GM23248 (cell line): ENCODE data around the gene TRPM4. TPM values are rescaled to one million over a fixed set of nuclear protein-coding genes. Genes with fewer than 3 reads are reported as not detected.
A peak's percentile ranks its signal among the peaks of the same experiment; 100 is the strongest.

Experiments
- DNase-seq: peaks from one replicate; pipeline ENCODE4 v3.0.0-alpha.2; 2015
- H2AFZ ChIP-seq: fragments of 200-600 bp; sonication (generic); 2 replicates; pipeline ENCODE4 v1.6.1; 2016; ENCODE audit warnings: antibody characterized with exemption
- H3F3A ChIP-seq: fragments of 200-600 bp; sonication (generic); 2 replicates; pipeline ENCODE4 v1.6.1; 2016; ENCODE audit warnings: mild to moderate bottlenecking, antibody characterized with exemption, mixed run types; ENCODE audit not compliant: insufficient read depth
- H3K27ac ChIP-seq: fragments of 200-600 bp; sonication (generic); 2 replicates; pipeline ENCODE4 v1.5.1; 2016; ENCODE audit warnings: mild to moderate bottlenecking
- H3K27me3 ChIP-seq: fragments of 200-600 bp; sonication (generic); replicated peaks from 2 replicates; pipeline ENCODE4 v1.6.1; 2016; ENCODE audit warnings: mild to moderate bottlenecking; ENCODE audit not compliant: insufficient read depth
- H3K36me3 ChIP-seq: fragments of 200-600 bp; sonication (generic); 2 replicates; pipeline ENCODE4 v1.6.1; 2016; ENCODE audit warnings: low read depth, mild to moderate bottlenecking
- H3K4me1 ChIP-seq: fragments of 200-600 bp; sonication (generic); 2 replicates; pipeline ENCODE4 v1.6.1; 2016; ENCODE audit warnings: mild to moderate bottlenecking; ENCODE audit not compliant: insufficient read depth
- H3K4me2 ChIP-seq: fragments of 200-600 bp; sonication (generic); one replicate; pipeline ENCODE4 v1.6.1; 2016; ENCODE audit warnings: mild to moderate bottlenecking; ENCODE audit not compliant: unreplicated experiment
- H3K4me3 ChIP-seq: fragments of 200-600 bp; sonication (generic); 2 replicates; pipeline ENCODE4 v1.5.1; 2016; ENCODE audit warnings: mild to moderate bottlenecking
- H3K79me2 ChIP-seq: fragments of 200-600 bp; sonication (generic); 2 replicates; pipeline ENCODE4 v1.6.1; 2016; ENCODE audit warnings: mild to moderate bottlenecking; ENCODE audit not compliant: insufficient read depth
- H3K9ac ChIP-seq: fragments of 200-600 bp; sonication (generic); 2 replicates; pipeline ENCODE4 v1.6.1; 2016; ENCODE audit warnings: mild to moderate bottlenecking
- H3K9me2 ChIP-seq: fragments of 200-600 bp; sonication (generic); 2 replicates; pipeline ENCODE4 v1.6.1; 2016; ENCODE audit warnings: mixed run types, mild to moderate bottlenecking, moderate library complexity; ENCODE audit not compliant: insufficient read depth
- H3K9me3 ChIP-seq: fragments of 200-600 bp; sonication (generic); one replicate; pipeline ENCODE4 v1.6.1; 2017; ENCODE audit warnings: low read depth
- H4K20me1 ChIP-seq: fragments of 200-600 bp; sonication (generic); 2 replicates; pipeline ENCODE4 v1.6.0; 2016; ENCODE audit not compliant: insufficient read depth
- EZH2 ChIP-seq: fragments of 200-600 bp; sonication (generic); IDR thresholded peaks from 2 replicates; pipeline ENCODE4 v1.6.1; 2018; ENCODE audit warnings: antibody characterized with exemption, mild to moderate bottlenecking; ENCODE audit not compliant: insufficient read depth, poor library complexity, severe bottlenecking
- EZH2phosphoT487 ChIP-seq: fragments of 200-600 bp; sonication (generic); IDR thresholded peaks from 2 replicates; pipeline ENCODE4 v1.6.1; 2018; ENCODE audit warnings: antibody characterized with exemption, moderate library complexity, mild to moderate bottlenecking, low read depth; ENCODE audit not compliant: insufficient read depth
- WGBS, 2 experiments: methylation state at CpG; one replicate each; pipeline ENCODE4 v1.1.6; 2015 to 2017; ENCODE audit warnings: low lambda C conversion rate in 2 of 2, low coverage in 1 of 2; ENCODE audit errors: missing lambda C conversion rate in 2 of 2; 5-methylcytosine and 5-hydroxymethylcytosine counted together
- in situ Hi-C: fragments of 300-500 bp; cut with MboI; formaldehyde crosslinking; loops from 2 replicates; pipeline ENCODE4 v1.15.0; 2020
- polyA plus RNA-seq: library from polyadenylated mRNA; unstranded; fragments of >200 nt; fragmentation: Nextera tagmentation; extraction: Ambion mirVana; gene quantifications from 2 replicates; pipeline ENCODE4 v1.2.1, GENCODE V29; 2016
- total RNA-seq: library from RNA; depleted of rRNA; stranded (reverse); fragments of >200 nt; shearing (Covaris generic); gene quantifications from 2 replicates; pipeline ENCODE4 v1.2.3, GENCODE V29; 2014

TRPM4 gene
- total and polyA plus RNA-seq, 2 experiments from 2014 or later, result 18.4 to 20.1 TPM

DNA sequence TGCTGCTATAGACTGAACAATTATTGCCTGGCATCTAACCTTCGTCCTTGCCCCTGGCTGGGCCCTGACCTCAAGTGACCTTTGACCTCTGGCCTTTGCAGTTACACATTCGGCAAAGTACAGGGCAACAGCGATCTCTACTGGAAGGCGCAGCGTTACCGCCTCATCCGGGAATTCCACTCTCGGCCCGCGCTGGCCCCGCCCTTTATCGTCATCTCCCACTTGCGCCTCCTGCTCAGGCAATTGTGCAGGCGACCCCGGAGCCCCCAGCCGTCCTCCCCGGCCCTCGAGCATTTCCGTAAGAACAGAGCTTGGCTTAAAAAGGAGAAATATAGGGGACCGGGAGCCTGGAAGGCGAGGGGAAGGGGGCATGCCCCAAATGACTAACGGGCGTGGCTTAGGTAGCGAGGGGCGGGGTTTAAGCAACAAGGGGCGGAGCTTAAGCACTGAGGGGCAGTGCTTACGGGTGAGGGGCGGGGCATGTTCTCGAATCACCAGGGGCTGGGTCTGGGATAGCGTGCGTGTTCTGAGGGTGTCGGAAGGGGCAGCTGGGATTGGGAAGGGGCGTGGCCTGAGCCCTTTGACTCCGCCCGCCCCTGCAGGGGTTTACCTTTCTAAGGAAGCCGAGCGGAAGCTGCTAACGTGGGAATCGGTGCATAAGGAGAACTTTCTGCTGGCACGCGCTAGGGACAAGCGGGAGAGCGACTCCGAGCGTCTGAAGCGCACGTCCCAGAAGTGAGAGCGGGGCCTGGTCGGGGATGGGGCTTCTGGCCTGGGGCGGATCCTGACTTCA is 52.7 kb downstream of the TRPM4 start:
- no peak overlapping the region for H2AFZ ChIP-seq

DNA sequence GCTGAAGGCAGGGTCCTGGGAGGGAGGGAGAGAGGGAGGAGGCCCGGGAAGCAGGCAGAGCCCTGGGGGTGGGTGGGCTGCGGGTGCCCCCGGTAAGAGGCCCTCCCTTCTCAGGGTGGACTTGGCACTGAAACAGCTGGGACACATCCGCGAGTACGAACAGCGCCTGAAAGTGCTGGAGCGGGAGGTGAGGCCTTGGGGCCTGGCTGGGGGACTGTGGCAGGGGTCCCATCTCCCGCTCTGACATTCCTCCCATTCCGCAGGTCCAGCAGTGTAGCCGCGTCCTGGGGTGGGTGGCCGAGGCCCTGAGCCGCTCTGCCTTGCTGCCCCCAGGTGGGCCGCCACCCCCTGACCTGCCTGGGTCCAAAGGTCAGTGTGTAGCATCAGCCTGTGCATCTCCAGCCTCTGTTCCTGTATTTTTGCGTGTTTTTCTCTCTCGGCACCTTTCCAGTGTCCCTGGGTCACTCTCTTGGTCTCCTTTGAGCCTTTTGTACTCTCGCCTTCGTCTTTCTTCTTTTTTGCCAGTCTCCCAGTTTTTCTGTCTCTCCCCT is 53.4 kb downstream of the TRPM4 start:
- Histone ChIP-seq H3K79me2 (no peaks in the 10 kb centered on the region), H2AFZ (no peak overlapping the region), H3K27ac (no peak overlapping the region), H3K4me3 (no peak overlapping the region), H3K9me3 (no peaks in the 10 kb centered on the region), H3K9ac (no peak overlapping the region), H3K27me3 (no peaks in the 10 kb centered on the region), H3K4me1 (peaks cover 8% of the 10 kb centered on the region; the same call in 1 of the 2 replicates), H3K36me3 (peaks cover 17% of the 10 kb centered on the region), H4K20me1 (no peaks in the 10 kb centered on the region), H3F3A (peaks cover 19% of the 10 kb centered on the region; the same call in 1 of the 2 replicates), H3K4me2 (no peak overlapping the region), H3K9me2 (no peaks in the 10 kb centered on the region)
- in situ Hi-C loops, result no loop called here
- 86 to 94% methylated on average over 10 to 19 of the region's 19 CpGs for WGBS, 2 experiments
- DNase-seq, result no peak
- TF ChIP-seq EZH2, result no peak
- TF ChIP-seq EZH2phosphoT487, result no peak

More for the DNA sequence above, 52.7 kb downstream of the TRPM4 start:
- Histone ChIP-seq H4K20me1 (no peaks in the 10 kb centered on the region), H3K4me3 (no peak overlapping the region), H3K9ac (no peak overlapping the region), H3K27ac (no peak overlapping the region), H3K9me3 (no peaks in the 10 kb centered on the region), H3K36me3 (peaks cover 21% of the 10 kb centered on the region), H3K27me3 (no peaks in the 10 kb centered on the region), H3K79me2 (no peaks in the 10 kb centered on the region), H3F3A (peaks cover 19% of the 10 kb centered on the region; the same call in 1 of the 2 replicates), H3K9me2 (no peaks in the 10 kb centered on the region), H3K4me1 (peaks cover 8% of the 10 kb centered on the region; the same call in 1 of the 2 replicates), H3K4me2 (no peak overlapping the region)
- in situ Hi-C loops, result no loop called here
- TF ChIP-seq EZH2phosphoT487, result no peak
- TF ChIP-seq EZH2, result no peak
- DNase-seq, result peak; percentile 55
- 54 to 62% methylated on average over 25 to 50 of the region's 50 CpGs for WGBS, 2 experiments

GRCh38 chr19:49212016-49212701 is 54.6 kb downstream of the TRPM4 start:
- no peaks in the 10 kb centered on the region for H3K9me3 ChIP-seq
- H3K9ac ChIP-seq, result no peak overlapping the region
- no peaks in the 10 kb centered on the region for H3K9me2 ChIP-seq
- no peaks in the 10 kb centered on the region for H3K79me2 ChIP-seq
- H2AFZ ChIP-seq, result no peak overlapping the region
- H3K4me3 ChIP-seq, result no peak overlapping the region
- peaks cover 15% of the 10 kb centered on the region; the same call in 1 of the 2 replicates for H3F3A ChIP-seq
- in situ Hi-C loops, result no loop called here
- TF ChIP-seq EZH2phosphoT487 (no peak), EZH2 (no peak)
- no peak for DNase-seq
- WGBS, 2 experiments, result 71 to 74% methylated on average over 7 of the region's 7 CpGs
- H3K27ac ChIP-seq, result no peak overlapping the region
- peaks cover 8% of the 10 kb centered on the region; the same call in 1 of the 2 replicates for H3K4me1 ChIP-seq
- no peaks in the 10 kb centered on the region for H3K27me3 ChIP-seq
- H4K20me1 ChIP-seq, result no peaks in the 10 kb centered on the region
- peaks cover 5% of the 10 kb centered on the region for H3K36me3 ChIP-seq
- no peak overlapping the region for H3K4me2 ChIP-seq

DNA sequence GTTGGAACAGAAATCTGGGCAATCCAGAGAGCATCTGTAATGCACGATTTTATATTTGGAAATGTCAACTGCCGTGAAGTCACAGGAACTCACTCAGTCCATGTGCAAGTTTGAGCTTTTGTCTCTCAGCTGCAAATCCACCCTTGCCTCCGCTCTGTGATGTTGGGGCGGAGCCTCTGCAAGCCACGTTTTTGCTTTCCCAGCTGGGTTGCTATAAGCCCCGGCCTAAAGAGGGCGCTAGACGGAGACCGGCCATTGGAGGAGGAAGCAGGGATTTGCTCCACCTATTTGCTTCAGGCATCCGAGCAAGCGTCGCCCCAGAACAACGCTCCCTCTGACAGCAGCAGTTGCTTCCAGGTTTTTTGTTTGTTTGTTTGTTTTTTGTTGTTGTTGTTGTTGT is 56.2 kb downstream of the TRPM4 start:
- Histone ChIP-seq H2AFZ (no peak overlapping the region), H3K4me2 (no peak overlapping the region), H3K79me2 (no peaks in the 10 kb centered on the region), H3K36me3 (peaks cover 4% of the 10 kb centered on the region; the same call in 1 of the 2 replicates), H4K20me1 (no peaks in the 10 kb centered on the region), H3K27ac (no peak overlapping the region), H3K4me1 (no peaks in the 10 kb centered on the region), H3K9me2 (no peaks in the 10 kb centered on the region), H3F3A (peaks cover 7% of the 10 kb centered on the region; the same call in 1 of the 2 replicates), H3K4me3 (no peak overlapping the region), H3K27me3 (no peaks in the 10 kb centered on the region), H3K9me3 (no peaks in the 10 kb centered on the region), H3K9ac (no peak overlapping the region)
- TF ChIP-seq EZH2 (no peak), EZH2phosphoT487 (no peak)
- WGBS, 2 experiments, result 81 to 82% methylated on average over 13 of the region's 13 CpGs
- in situ Hi-C loops, result no loop called here
- DNase-seq, result no peak
